GM12872 (cell line): ENCODE data around the gene RNASEH2B.

Experiments
- TF ChIP-seq, protein P1 (sequence below): IDR thresholded peaks from 3 replicates; pipeline ENCODE4 v1.5.1; 2011; ENCODE audit warnings: low read depth, mild to moderate bottlenecking, low read length, moderate library complexity; ENCODE audit not compliant: insufficient read depth

Gene RNASEH2B

DNA sequence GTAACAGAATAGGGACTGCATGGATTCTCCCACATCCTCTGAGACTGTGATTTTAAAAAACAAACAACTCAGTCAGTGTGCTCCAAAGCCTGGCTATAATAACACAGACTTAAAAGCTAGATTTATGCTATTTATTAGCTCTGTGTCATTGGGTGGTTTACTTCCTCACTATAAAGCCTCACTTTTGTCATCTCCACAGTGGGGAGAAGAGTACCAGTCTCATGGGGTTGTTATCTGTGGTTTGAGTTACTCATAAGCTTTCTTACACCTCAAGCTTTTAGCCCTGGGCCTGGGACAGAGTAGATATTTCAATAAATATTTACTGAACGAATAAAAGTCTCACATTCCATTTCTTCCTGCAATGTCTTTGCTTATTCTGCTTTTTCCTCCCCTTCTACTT, 5.3 kb downstream of the RNASEH2B start:
- TF ChIP-seq, protein P1, sequence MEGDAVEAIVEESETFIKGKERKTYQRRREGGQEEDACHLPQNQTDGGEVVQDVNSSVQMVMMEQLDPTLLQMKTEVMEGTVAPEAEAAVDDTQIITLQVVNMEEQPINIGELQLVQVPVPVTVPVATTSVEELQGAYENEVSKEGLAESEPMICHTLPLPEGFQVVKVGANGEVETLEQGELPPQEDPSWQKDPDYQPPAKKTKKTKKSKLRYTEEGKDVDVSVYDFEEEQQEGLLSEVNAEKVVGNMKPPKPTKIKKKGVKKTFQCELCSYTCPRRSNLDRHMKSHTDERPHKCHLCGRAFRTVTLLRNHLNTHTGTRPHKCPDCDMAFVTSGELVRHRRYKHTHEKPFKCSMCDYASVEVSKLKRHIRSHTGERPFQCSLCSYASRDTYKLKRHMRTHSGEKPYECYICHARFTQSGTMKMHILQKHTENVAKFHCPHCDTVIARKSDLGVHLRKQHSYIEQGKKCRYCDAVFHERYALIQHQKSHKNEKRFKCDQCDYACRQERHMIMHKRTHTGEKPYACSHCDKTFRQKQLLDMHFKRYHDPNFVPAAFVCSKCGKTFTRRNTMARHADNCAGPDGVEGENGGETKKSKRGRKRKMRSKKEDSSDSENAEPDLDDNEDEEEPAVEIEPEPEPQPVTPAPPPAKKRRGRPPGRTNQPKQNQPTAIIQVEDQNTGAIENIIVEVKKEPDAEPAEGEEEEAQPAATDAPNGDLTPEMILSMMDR: no peak

GRCh38 chr13:50915565-50915964, 6.0 kb downstream of the RNASEH2B start:
- TF ChIP-seq, protein P1: peak; percentile 49; the same call in 2 of the 3 replicates

DNA sequence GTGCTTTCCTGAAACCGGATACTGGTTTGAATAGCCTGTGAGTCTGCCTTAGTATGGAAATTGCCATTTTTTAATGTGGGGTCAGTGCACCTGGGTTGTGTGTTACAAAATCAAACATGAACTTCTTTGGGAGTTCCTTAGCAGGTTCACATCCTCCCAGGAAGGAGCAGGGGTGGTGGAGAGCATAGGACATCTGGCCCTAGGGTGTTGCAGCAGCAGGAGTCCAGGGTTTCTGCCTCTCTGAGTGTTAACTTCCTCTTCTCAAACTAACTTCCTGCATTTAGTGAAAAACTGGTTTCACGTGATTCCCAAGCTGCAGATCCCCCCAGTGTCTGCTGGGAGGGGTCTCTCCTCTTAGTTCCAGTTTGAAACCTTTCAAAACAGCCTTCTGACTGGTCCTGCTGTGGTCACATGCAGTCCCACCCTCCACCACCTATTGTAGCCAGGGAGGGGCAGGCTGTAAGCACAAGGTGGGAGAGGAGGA, 7.2 kb downstream of the RNASEH2B start:
- TF ChIP-seq, protein P1: no peak

GRCh38 chr13:50917572-50917971, 8.0 kb downstream of the RNASEH2B start:
- TF ChIP-seq, protein P1: no peak

DNA sequence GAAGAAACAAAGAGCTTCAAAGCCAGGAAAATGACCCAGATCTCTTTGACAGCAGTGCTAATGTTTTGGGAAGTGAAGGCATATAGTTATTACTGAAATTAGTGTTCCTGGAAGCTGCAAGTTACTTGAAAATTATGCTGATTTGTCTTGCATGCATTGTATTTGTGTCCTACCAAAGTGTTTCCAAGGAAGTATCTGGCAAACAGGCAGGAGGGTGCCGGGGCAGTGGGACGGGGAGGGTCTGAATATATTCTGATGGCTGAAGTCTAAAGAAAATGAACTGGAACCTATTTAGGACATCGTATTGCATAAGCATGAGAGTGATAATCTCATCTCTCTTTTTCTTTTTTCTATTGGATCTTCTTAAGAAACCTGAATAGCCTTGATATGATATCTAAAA, 9.0 kb downstream of the RNASEH2B start:
- TF ChIP-seq, protein P1: no peak

DNA sequence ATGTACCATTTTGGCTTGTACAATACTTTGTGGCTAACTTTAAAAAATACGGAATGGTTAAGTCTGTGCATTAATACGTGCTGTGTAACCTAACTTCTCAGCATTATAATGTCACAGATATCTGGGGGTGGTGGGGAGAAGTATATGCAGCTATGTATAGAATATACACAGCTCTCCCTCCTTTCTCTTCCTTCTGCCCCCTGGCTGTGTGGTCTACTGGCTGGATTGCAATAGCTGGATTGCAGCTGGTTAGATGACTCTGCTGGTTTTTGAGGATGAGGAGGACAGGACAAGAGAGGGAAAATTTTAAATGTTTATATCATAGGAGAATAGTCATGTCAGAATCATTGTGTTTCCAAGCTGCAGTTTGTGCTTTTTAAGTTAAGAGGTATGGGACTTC, 9.7 kb downstream of the RNASEH2B start:
- TF ChIP-seq, protein P1: no peak

DNA sequence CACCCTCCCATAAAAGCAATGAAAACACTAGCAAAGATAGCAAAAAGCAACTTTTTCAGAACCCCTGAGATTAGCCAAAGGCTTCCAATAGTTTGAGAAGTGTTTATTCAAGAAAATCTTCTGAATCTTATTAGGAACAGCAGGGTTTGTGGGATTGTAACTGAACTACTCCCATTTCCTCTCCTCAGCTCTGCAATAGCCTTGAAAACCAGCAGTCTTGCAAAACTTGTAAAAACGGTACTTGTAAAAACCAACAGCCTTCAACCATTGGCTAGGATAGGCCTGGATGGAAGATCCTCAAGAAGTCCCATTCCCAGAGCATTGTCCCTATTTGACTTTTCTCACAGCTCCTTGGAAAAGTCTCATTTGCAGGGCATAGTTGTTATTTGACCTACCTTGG, 12.1 kb downstream of the RNASEH2B start:
- TF ChIP-seq, protein P1: no peak
